ENCODE results near the gene UMODL1.

UMODL1 gene

DNA sequence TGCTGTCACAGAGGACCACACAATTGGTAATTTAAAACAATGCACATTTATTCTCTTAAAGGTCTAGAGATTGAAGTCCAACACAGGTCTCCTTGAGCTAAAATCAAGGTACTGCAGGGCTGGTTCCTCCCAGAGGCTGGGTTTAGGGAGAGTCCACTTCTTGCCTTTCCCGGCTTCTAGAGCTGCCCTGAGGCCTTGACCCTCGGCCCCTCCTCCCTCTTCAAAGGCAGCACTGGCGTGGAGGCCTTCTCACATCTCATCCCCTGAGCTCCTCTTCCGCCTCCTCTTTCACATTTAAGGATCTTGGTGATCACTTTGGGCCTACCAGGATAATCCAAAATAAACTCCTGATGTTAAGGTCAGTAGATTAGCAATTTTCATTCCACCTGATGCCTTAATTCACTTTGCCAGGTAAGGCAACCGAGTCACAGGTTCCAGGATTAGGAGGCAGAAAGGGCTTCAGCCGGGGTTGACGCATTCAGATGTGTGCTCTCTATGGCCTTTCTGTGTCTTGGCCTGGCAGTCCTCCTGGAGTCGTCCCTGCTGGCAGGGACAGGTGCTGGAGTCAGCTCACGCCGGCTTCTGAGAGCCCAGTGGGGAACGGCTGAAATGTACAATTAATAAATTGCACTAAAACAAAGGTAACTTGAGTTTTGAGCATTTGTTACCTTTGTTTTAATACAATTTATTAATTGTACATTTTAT, 86.6 kb downstream of the UMODL1 start:
- no peak for DNase-seq (ENCODE audit: low read depth)
- TF ChIP-seq, protein P1, sequence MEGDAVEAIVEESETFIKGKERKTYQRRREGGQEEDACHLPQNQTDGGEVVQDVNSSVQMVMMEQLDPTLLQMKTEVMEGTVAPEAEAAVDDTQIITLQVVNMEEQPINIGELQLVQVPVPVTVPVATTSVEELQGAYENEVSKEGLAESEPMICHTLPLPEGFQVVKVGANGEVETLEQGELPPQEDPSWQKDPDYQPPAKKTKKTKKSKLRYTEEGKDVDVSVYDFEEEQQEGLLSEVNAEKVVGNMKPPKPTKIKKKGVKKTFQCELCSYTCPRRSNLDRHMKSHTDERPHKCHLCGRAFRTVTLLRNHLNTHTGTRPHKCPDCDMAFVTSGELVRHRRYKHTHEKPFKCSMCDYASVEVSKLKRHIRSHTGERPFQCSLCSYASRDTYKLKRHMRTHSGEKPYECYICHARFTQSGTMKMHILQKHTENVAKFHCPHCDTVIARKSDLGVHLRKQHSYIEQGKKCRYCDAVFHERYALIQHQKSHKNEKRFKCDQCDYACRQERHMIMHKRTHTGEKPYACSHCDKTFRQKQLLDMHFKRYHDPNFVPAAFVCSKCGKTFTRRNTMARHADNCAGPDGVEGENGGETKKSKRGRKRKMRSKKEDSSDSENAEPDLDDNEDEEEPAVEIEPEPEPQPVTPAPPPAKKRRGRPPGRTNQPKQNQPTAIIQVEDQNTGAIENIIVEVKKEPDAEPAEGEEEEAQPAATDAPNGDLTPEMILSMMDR (IDR thresholded peaks at IDR 0.05; ENCODE audit: low read length, missing control alignments), result no peak
- no peak overlapping the region for H3K4me3 ChIP-seq (replicated peaks; ENCODE audit: low read depth, low read length)

DNA sequence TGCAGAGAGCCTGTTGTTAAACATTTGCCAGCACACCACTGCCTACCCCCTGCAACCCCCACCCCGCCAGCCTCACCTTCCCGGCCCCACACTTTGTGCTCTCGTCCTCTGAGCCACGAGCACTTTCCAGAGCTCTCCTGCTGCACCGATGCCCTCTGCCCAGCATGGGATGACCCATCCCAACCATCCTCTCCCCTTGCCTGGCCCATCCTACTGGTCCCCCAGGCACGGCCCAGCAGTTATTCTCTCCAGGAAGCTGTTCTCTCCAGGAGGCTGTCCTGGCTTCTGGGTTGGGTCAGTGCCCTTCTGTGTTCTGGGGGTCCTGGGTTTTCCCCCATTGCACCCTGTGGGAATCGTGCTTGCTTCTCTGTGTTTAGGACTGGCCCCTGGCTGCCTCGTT, 87.7 kb downstream of the UMODL1 start:
- no peak for DNase-seq (ENCODE audit: low read depth)
- TF ChIP-seq, protein P1 (IDR thresholded peaks at IDR 0.05; ENCODE audit: low read length, missing control alignments), result no peak
- H3K4me3 ChIP-seq (replicated peaks; ENCODE audit: low read depth, low read length), result no peak overlapping the region

DNA sequence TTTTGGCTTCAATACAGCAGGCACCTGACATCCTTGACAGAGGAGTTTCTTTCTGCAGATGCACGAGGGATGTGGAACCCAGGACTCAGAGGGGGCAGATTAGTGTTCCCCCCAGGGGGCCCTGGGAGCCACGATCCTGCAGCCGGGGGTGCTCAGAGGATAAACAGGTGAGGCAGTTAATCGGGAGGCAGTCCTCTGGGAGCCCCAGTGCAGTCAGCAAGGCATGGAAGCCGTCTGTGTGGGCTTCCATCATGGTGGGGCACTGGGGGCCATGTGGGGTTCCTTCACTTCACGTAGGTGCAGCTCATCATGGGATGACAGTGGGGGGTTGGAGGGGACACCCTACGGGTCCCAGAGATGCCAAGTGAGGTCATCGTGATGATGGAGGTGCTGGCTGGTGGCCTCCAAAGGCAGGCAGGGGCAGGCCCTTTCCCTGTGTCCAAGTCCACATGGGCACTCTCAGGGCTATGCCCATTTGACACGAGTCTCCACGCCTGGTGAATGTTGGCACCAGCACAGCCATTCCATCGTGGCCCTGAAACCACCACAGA, 88.5 kb downstream of the UMODL1 start:
- TF ChIP-seq, protein P1 (IDR thresholded peaks at IDR 0.05; ENCODE audit: low read length, missing control alignments), result no peak
- no peak for DNase-seq (ENCODE audit: low read depth)
- no peak overlapping the region for H3K4me3 ChIP-seq (replicated peaks; ENCODE audit: low read depth, low read length)

DNA sequence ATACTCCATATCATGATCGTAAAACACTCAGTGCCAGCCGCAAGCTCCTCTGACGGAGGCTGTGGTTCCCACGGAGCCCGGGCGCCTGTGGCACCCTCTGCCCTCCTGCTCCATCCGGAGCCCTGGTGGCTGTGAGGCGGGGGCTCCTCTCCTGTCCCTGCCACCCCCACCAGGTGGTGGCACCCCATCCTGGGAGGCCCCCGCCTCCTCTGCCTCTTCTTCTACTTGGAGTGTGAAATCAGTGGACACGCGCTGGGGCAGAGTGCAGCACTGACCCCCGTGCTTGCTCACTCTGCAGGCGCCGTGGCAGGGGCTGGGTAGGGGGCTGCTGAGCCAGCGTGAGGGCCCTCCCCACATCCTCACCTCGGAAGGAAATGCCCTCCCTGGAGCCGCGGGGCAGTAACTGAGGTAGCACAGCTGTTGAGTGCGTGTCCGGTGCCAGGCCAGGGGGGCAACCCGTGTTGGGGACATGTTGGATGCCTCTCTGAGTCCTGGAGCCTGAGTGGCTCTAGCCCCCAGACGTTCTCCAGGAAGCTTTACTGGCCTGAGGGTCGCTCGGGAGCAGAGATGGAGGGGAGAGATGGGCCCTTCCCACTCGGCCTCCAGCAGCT, 89.1 kb downstream of the UMODL1 start:
- TF ChIP-seq, protein P1 (IDR thresholded peaks at IDR 0.05; ENCODE audit: low read length, missing control alignments), result no peak
- no peak overlapping the region for H3K4me3 ChIP-seq (replicated peaks; ENCODE audit: low read depth, low read length)
- DNase-seq (ENCODE audit: low read depth), result no peak

DNA sequence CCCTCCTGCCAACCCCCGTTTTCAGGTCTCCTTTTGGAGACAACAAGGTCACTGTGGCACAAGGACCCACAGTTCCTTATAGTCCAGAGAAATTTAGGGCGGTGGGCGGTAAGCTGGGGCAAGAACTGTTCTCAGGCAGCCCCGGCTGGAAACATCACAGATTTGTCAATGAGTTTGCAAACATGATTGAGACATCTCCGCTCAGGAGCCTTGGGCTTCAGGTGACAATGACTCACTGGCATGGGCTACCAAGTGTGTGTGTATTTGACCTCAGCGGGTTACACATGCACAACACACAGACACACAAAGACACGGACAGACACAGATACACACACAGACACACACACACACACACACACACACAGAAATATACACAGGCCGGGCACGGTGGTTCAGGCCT, 89.6 kb downstream of the UMODL1 start:
- H3K4me3 ChIP-seq (replicated peaks; ENCODE audit: low read depth, low read length), result no peak overlapping the region
- no peak for DNase-seq (ENCODE audit: low read depth)
- TF ChIP-seq, protein P1 (IDR thresholded peaks at IDR 0.05; ENCODE audit: low read length, missing control alignments), result no peak

DNA sequence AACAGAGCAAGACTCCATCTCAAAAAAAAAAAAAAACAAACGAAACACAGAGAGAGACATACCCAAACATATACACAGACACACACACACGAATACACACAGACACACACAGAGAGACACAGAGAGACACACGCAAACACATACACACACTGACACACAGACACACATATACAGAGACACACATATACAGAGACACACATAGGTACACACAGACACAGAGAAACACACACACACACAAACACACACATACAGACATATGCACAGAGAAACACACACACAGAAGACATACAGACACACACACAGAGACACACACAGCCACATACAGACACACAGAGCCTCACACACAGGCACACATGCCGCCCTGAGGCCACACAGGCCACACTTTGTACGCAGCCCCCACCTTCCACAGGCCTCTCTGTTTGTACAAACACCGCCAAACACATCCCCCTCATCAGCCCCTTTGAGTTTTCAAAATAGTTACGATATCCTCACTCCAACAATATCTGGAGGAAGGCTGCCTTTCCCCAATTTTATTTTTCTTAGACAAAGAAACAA, 90.4 kb downstream of the UMODL1 start:
- TF ChIP-seq, protein P1 (IDR thresholded peaks at IDR 0.05; ENCODE audit: low read length, missing control alignments), result no peak
- no peak overlapping the region for H3K4me3 ChIP-seq (replicated peaks; ENCODE audit: low read depth, low read length)
- DNase-seq (ENCODE audit: low read depth), result no peak

Data from fibroblast of pulmonary artery (primary cell).